Body of pancreas (tissue), 4 donors: ENCODE data around the gene ZNF804B.

Source experiments
- POLR2A ChIP-seq, 3 donors: fragments of 450-650 bp; IDR thresholded peaks; one replicate each; pipeline ENCODE4 v1.6.1; 2016; ENCODE audit warnings: antibody characterized with exemption in 3 of 3, mild to moderate bottlenecking in 2 of 3
- TF ChIP-seq, protein P1 (sequence below), 7 experiments: fragments of 450-650 bp in 4 of 7; fragments of 200-600 bp in 3 of 7; sonication (generic) in 3 of 7; IDR thresholded peaks; one replicate each; pipeline ENCODE4 v1.5.1; 2016 to 2019; ENCODE audit warnings: antibody characterized with exemption in 7 of 7

DNA sequence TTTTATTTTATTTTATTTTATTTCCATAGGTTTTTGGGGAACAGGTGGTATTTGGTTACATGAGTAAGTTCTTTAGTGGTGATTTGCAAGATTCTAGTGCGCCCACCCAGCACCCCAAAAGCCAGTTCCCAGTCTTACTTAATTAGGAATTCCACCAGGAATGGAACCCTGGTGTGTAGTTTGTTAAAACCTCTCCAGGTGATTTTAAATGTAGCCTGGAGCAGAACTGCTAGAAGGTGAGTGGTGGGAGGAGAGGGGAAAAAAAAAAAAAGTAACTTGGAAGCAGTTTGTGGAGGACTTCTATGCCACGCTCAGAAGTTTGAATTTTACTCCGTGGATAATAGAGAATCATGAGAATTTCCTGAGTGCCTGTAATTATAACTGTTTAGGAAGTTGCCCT is 41.5 kb downstream of the ZNF804B start:
- TF ChIP-seq POLR2A (IDR thresholded peaks at IDR 0.05), result no peak
- TF ChIP-seq, protein P1, sequence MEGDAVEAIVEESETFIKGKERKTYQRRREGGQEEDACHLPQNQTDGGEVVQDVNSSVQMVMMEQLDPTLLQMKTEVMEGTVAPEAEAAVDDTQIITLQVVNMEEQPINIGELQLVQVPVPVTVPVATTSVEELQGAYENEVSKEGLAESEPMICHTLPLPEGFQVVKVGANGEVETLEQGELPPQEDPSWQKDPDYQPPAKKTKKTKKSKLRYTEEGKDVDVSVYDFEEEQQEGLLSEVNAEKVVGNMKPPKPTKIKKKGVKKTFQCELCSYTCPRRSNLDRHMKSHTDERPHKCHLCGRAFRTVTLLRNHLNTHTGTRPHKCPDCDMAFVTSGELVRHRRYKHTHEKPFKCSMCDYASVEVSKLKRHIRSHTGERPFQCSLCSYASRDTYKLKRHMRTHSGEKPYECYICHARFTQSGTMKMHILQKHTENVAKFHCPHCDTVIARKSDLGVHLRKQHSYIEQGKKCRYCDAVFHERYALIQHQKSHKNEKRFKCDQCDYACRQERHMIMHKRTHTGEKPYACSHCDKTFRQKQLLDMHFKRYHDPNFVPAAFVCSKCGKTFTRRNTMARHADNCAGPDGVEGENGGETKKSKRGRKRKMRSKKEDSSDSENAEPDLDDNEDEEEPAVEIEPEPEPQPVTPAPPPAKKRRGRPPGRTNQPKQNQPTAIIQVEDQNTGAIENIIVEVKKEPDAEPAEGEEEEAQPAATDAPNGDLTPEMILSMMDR (IDR thresholded peaks at IDR 0.05), result no peak
